Measurements from ENCODE around the gene PRTFDC1.

- TF ChIP-seq CTCF (conservative IDR thresholded peaks at IDR 0.05; ENCODE audit: low read length) (no peak), EZH2phosphoT487 (IDR thresholded peaks at IDR 0.05; ENCODE audit: borderline replicate concordance, low read depth, low read length) (no peak)
These were observed 41.4 kb downstream of the PRTFDC1 start for GRCh38 chr10:24911029-24911428.

Data from OCI-LY7 (cell line).